Gastroesophageal sphincter (tissue), 4 donors: Measurements from ENCODE around the gene ADGRG4. TPM values are rescaled to one million over a fixed set of nuclear protein-coding genes. Genes with fewer than 3 reads are reported as not detected.

Experiments
- ATAC-seq: fragments of 150-250 bp; one replicate; pipeline ENCODE4 v1.9.1; 2016; ENCODE audit warnings: mild to moderate bottlenecking, moderate library complexity
- H3K27ac ChIP-seq, 4 donors: fragments of 200-600 bp; sonication (generic) in 3 of 4; 1 replicate in 3 of 4; 2 replicates in 1 of 4; pipeline ENCODE4 v1.5.1; 2016 to 2019
- H3K27me3 ChIP-seq: fragments of 200-600 bp; sonication (generic); one replicate; pipeline ENCODE4 v1.5.1; 2019
- H3K36me3 ChIP-seq, 2 donors: fragments of 200-600 bp; sonication (generic); one replicate each; pipeline ENCODE4 v1.5.1; 2019; ENCODE audit warnings: control low read depth in 1 of 2
- H3K4me1 ChIP-seq, 3 donors: fragments of 200-600 bp; sonication (generic); 1 replicate in 2 of 3; 2 replicates in 1 of 3; pipeline ENCODE4 v1.5.1; 2016 to 2019; ENCODE audit warnings: control low read depth in 2 of 3
- H3K4me3 ChIP-seq, 2 donors: fragments of 200-600 bp; sonication (generic); one replicate each; pipeline ENCODE4 v1.5.1; 2019; ENCODE audit warnings: mild to moderate bottlenecking in 1 of 2, moderate library complexity in 1 of 2
- H3K9me3 ChIP-seq, 3 donors: fragments of 200-600 bp; sonication (generic); one replicate each; pipeline ENCODE4 v1.5.1; 2017 to 2019; ENCODE audit warnings: control low read depth in 2 of 3
- CTCF ChIP-seq, 4 experiments: fragments of 200-600 bp in 2 of 4; fragments of 450-650 bp in 2 of 4; sonication (generic) in 1 of 4; IDR thresholded peaks; one replicate each; pipeline ENCODE4 v1.5.1; 2017 to 2019; ENCODE audit warnings: antibody characterized with exemption in 4 of 4, mild to moderate bottlenecking in 2 of 4, moderate library complexity in 2 of 4
- EP300 ChIP-seq: sonication (generic); formaldehyde crosslinking; IDR thresholded peaks from one replicate; pipeline ENCODE4 v1.6.1; 2017; ENCODE audit warnings: antibody characterized with exemption, mild to moderate bottlenecking
- POLR2A ChIP-seq, 2 donors: fragments of 450-650 bp; IDR thresholded peaks; one replicate each; pipeline ENCODE4 v1.6.1; 2017; ENCODE audit warnings: antibody characterized with exemption in 2 of 2, mild to moderate bottlenecking in 2 of 2, moderate library complexity in 1 of 2
- POLR2AphosphoS5 ChIP-seq: sonication (generic); formaldehyde crosslinking; IDR thresholded peaks from one replicate; pipeline ENCODE4 v1.6.1; 2017; ENCODE audit warnings: antibody characterized with exemption
- WGBS, 2 donors: methylation state at CpG; one replicate each; pipeline ENCODE4 v1.1.5; 2018; ENCODE audit warnings: low coverage in 1 of 2; 5-methylcytosine and 5-hydroxymethylcytosine counted together
- total RNA-seq, 4 donors: library from RNA; depleted of rRNA; stranded (reverse); fragments of >200 nt; gene quantifications; one replicate each; pipeline ENCODE4 v1.1.0, GENCODE V29; 2016

Gene ADGRG4
- total RNA-seq, 4 donors from 2014 or later: 0.04 to 3.2 (median 0.16) TPM; not detected in 1

DNA sequence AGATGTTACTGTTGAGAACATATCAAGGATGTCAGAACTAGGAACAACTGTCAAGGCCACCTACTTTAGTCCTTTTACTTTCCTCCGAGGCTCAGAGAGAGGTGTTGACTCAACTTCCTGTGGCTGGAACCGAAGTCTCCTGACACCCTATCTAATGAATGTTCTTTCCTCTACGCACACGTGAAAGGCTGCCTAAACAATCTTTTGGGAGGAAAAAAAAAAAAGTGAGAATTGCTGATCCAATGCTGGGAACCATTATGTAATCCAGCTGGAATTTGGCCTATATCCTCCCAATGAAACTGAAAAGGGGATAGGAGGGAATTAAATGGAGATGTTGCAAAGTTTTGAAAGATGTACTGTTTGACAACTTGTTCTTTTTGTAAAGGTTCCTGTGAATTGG lies 41.2 kb upstream of the ADGRG4 start:
- Histone ChIP-seq H3K4me1 (peaks cover 0 to 46% (median 0%) of the 10 kb centered on the region in 3 donors), H3K27ac (peak overlapping the region; percentile 36 to 74 (median 60)), H3K27me3 (no peaks in the 10 kb centered on the region), H3K9me3 (no peaks in the 10 kb centered on the region), H3K4me3 (no peak overlapping the region), H3K36me3 (no peaks in the 10 kb centered on the region)
- ATAC-seq: peak; percentile 71
- peak; percentile 60 for TF ChIP-seq POLR2AphosphoS5
- no peak for TF ChIP-seq EP300
- TF ChIP-seq POLR2A (IDR thresholded peaks at IDR 0.05): no peak
- WGBS, 2 donors: 6 to 30% methylated on average over 4 of the region's 4 CpGs

GRCh38 chrX:136260776-136261175 lies 40.0 kb upstream of the ADGRG4 start:
- no peak for ATAC-seq
- TF ChIP-seq CTCF (IDR thresholded peaks at IDR 0.05) (no peak), EP300 (no peak), POLR2A (IDR thresholded peaks at IDR 0.05) (no peak), POLR2AphosphoS5 (peak; percentile 35)
- no peaks in the 10 kb centered on the region for H3K27me3 ChIP-seq
- peaks cover 0 to 36% (median 0%) of the 10 kb centered on the region in 3 donors for H3K4me1 ChIP-seq
- no peaks in the 10 kb centered on the region for H3K9me3 ChIP-seq
- H3K36me3 ChIP-seq: no peaks in the 10 kb centered on the region
- no peak overlapping the region for H3K4me3 ChIP-seq
- H3K27ac ChIP-seq: peak overlapping the region in 3 of 4 donors; percentile 52 to 74 (median 69)

DNA sequence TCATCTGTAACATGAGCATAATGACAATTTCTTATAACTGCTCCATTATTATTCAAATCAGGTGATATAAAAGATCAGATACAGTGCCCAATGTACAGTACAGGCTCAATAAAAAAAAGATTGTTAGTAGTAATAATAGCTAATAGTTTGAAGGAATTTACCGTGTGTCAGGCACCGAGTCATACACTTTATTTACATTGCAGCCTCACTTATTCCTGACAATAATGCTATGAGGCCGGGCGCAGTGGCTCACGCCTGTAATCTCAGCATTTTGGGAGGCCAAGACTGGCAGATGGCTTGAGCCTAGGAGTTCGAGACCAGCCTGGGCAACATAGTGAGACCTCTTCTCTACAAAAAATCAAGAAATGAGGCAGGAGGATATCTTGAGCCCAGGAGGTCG lies 39.4 kb upstream of the ADGRG4 start:
- Histone ChIP-seq H3K9me3 (no peaks in the 10 kb centered on the region), H3K4me3 (no peak overlapping the region), H3K27me3 (no peaks in the 10 kb centered on the region), H3K36me3 (no peaks in the 10 kb centered on the region), H3K27ac (peak overlapping the region in 3 of 4 donors; percentile 20 to 74 (median 69)), H3K4me1 (peaks cover 0 to 30% (median 0%) of the 10 kb centered on the region in 3 donors)
- no peak for TF ChIP-seq POLR2AphosphoS5
- no peak for TF ChIP-seq POLR2A (IDR thresholded peaks at IDR 0.05)
- TF ChIP-seq EP300: no peak
- no peak for TF ChIP-seq CTCF (IDR thresholded peaks at IDR 0.05)
- ATAC-seq: no peak
- WGBS, 2 donors: 70 to 82% methylated on average over 2 to 5 of the region's 7 CpGs

GRCh38 chrX:136262243-136262642 lies 38.5 kb upstream of the ADGRG4 start:
- 87% methylated on average over 3 of the region's 5 CpGs; no CpG with 5 or more reads in 1 of the 2 donors for WGBS, 2 donors
- H3K9me3 ChIP-seq: no peaks in the 10 kb centered on the region
- H3K27me3 ChIP-seq: no peaks in the 10 kb centered on the region
- peak overlapping the region in 2 of 4 donors; percentile 8 to 22 for H3K27ac ChIP-seq
- H3K4me1 ChIP-seq: peaks cover 0 to 27% (median 0%) of the 10 kb centered on the region in 3 donors
- H3K4me3 ChIP-seq: no peak overlapping the region
- TF ChIP-seq EP300: no peak
- TF ChIP-seq CTCF (IDR thresholded peaks at IDR 0.05): no peak
- TF ChIP-seq POLR2AphosphoS5: no peak
- TF ChIP-seq POLR2A (IDR thresholded peaks at IDR 0.05): no peak
- no peak for ATAC-seq
- H3K36me3 ChIP-seq: no peaks in the 10 kb centered on the region

DNA sequence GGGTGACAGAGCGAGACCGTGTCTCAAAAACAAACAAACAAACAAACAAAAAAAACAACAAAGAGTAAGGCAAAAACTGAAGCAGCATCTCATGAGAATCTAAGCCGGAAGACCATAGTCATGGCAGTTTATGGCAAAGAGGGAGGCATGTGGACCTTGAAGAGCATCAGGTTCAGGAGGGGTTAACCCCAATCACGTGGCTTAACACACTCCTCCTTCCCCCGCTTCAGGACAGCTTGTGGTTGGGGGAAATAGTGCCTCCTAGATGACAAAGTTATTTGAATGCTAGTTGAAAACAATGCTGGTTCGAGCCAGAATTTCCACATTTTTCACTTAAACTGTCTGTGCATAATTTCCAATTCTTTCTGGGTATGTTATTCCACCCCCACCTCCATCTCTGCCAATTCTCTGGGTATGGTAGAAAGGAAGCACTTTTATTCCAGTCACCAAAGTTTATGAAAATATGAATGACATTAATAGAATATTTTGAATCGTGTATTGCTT lies 37.9 kb upstream of the ADGRG4 start:
- H3K27ac ChIP-seq: peak overlapping the region in 2 of 4 donors; percentile 8 to 22
- H3K27me3 ChIP-seq: no peaks in the 10 kb centered on the region
- 60% methylated on average over 5 to 6 of the region's 7 CpGs for WGBS, 2 donors
- H3K36me3 ChIP-seq: no peaks in the 10 kb centered on the region
- peaks cover 0 to 27% (median 0%) of the 10 kb centered on the region in 3 donors for H3K4me1 ChIP-seq
- no peak overlapping the region for H3K4me3 ChIP-seq
- H3K9me3 ChIP-seq: no peaks in the 10 kb centered on the region
- ATAC-seq: no peak
- TF ChIP-seq POLR2A (IDR thresholded peaks at IDR 0.05) (no peak), CTCF (IDR thresholded peaks at IDR 0.05) (no peak), EP300 (no peak), POLR2AphosphoS5 (no peak)
